ENCODE results near the gene PTPRN2. TPM values are rescaled to one million over a fixed set of nuclear protein-coding genes. Genes with fewer than 3 reads are reported as not detected.

PTPRN2 gene
- total and polyA plus RNA-seq, 2 donors (not counting 3 experiments of a cell fraction or from before 2014, with no cell fraction given) = 0.62 to 0.88 TPM

- no peak overlapping the region for H2AFZ ChIP-seq (ENCODE audit: low read depth, low read length)
- no peak for DNase-seq (ENCODE audit: low read depth, low spot score)
- no TSS peak for BruUV-seq (replicated peaks)
- no peaks in the 10 kb centered on the region for H3K27me3 ChIP-seq (ENCODE audit: control insufficient read depth in 2 of 2, insufficient read depth in 2 of 2, low read length in 2 of 2)
- H4K20me1 ChIP-seq (replicated peaks; ENCODE audit: control insufficient read depth, extremely low read depth, insufficient read depth, low read length) = no peaks in the 10 kb centered on the region
- peaks cover 15% of the 10 kb centered on the region for H3K9me3 ChIP-seq (replicated peaks; ENCODE audit: control insufficient read depth, insufficient read depth, low read length)
- intact Hi-C loops (cut with micrococcal nuclease) = no loop called here
- TF ChIP-seq JUN (IDR thresholded peaks at IDR 0.05; ENCODE audit: borderline replicate concordance, insufficient read depth, insufficient read length, low read depth) = no peak
- dilution Hi-C loops (cut with MboI; ENCODE audit: extremely low pct_ligation_motif_present, low sequenced_read_pairs) = no loop called here
- no peak for FAIRE-seq
- H3K9ac ChIP-seq (replicated peaks; ENCODE audit: extremely low read depth, insufficient read depth, low read length) = no peak overlapping the region
- POLR2A ChIA-PET = no interaction called here
- H3K4me1 ChIP-seq (ENCODE audit: control insufficient read depth, extremely low read depth, insufficient read depth, low read length) = no peaks in the 10 kb centered on the region
- H3K4me2 ChIP-seq (ENCODE audit: insufficient read depth, low read length) = no peak overlapping the region
- no peaks in the 10 kb centered on the region for H3K36me3 ChIP-seq (ENCODE audit: control insufficient read depth in 2 of 2, extremely low read depth in 1 of 2, insufficient read depth in 2 of 2, low read length in 2 of 2)
- no peak overlapping the region for H3K4me3 ChIP-seq (replicated peaks in 1 of 3; ENCODE audit: insufficient read depth in 1 of 3, low read depth in 1 of 3, low read length in 3 of 3)
- H3K27ac ChIP-seq (ENCODE audit: insufficient read depth, low read depth, low read length) = no peak overlapping the region
- H3K79me2 ChIP-seq (ENCODE audit: control insufficient read depth, insufficient read depth, low read length) = no peaks in the 10 kb centered on the region
- H3K9me1 ChIP-seq (replicated peaks; ENCODE audit: control insufficient read depth, extremely low read depth, insufficient read depth, low read length) = no peaks in the 10 kb centered on the region
- CTCF ChIA-PET = no interaction called here
These were observed 816.8 kb downstream of the PTPRN2 start for GRCh38 chr7:157770716-157771320.

GRCh38 chr7:157769526-157770215 is 818.0 kb downstream of the PTPRN2 start:
- Histone ChIP-seq H3K27me3 (ENCODE audit: control insufficient read depth in 2 of 2, insufficient read depth in 2 of 2, low read length in 2 of 2) (no peaks in the 10 kb centered on the region), H3K4me2 (ENCODE audit: insufficient read depth, low read length) (no peak overlapping the region), H2AFZ (ENCODE audit: low read depth, low read length) (no peak overlapping the region), H3K27ac (ENCODE audit: insufficient read depth, low read depth, low read length) (no peak overlapping the region), H3K9ac (replicated peaks; ENCODE audit: extremely low read depth, insufficient read depth, low read length) (no peak overlapping the region), H3K4me1 (ENCODE audit: control insufficient read depth, extremely low read depth, insufficient read depth, low read length) (no peaks in the 10 kb centered on the region), H4K20me1 (replicated peaks; ENCODE audit: control insufficient read depth, extremely low read depth, insufficient read depth, low read length) (no peaks in the 10 kb centered on the region), H3K9me1 (replicated peaks; ENCODE audit: control insufficient read depth, extremely low read depth, insufficient read depth, low read length) (no peaks in the 10 kb centered on the region), H3K9me3 (replicated peaks; ENCODE audit: control insufficient read depth, insufficient read depth, low read length) (peaks cover 20% of the 10 kb centered on the region), H3K36me3 (ENCODE audit: control insufficient read depth in 2 of 2, extremely low read depth in 1 of 2, insufficient read depth in 2 of 2, low read length in 2 of 2) (no peaks in the 10 kb centered on the region), H3K4me3 (replicated peaks in 1 of 3; ENCODE audit: insufficient read depth in 1 of 3, low read depth in 1 of 3, low read length in 3 of 3) (no peak overlapping the region), H3K79me2 (ENCODE audit: control insufficient read depth, insufficient read depth, low read length) (no peaks in the 10 kb centered on the region)
- ChIA-PET CTCF (no interaction called here), POLR2A (no interaction called here)
- FAIRE-seq = no peak
- TF ChIP-seq, protein P1, sequence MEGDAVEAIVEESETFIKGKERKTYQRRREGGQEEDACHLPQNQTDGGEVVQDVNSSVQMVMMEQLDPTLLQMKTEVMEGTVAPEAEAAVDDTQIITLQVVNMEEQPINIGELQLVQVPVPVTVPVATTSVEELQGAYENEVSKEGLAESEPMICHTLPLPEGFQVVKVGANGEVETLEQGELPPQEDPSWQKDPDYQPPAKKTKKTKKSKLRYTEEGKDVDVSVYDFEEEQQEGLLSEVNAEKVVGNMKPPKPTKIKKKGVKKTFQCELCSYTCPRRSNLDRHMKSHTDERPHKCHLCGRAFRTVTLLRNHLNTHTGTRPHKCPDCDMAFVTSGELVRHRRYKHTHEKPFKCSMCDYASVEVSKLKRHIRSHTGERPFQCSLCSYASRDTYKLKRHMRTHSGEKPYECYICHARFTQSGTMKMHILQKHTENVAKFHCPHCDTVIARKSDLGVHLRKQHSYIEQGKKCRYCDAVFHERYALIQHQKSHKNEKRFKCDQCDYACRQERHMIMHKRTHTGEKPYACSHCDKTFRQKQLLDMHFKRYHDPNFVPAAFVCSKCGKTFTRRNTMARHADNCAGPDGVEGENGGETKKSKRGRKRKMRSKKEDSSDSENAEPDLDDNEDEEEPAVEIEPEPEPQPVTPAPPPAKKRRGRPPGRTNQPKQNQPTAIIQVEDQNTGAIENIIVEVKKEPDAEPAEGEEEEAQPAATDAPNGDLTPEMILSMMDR (IDR thresholded peaks at IDR 0.05; ENCODE audit: extremely low read depth in 1 of 2, insufficient read depth in 1 of 2, low read depth in 1 of 2, low read length in 2 of 2) = no peak
- TF ChIP-seq MAX (IDR thresholded peaks at IDR 0.05; ENCODE audit: insufficient read depth, insufficient read length) = no peak
- TF ChIP-seq GATA2 (IDR thresholded peaks at IDR 0.05; ENCODE audit: insufficient read depth, insufficient read length, low read depth, low read length) = no peak
- TF ChIP-seq MYC (IDR thresholded peaks at IDR 0.05; ENCODE audit: low read depth, low read length) = no peak
- TF ChIP-seq FOS (IDR thresholded peaks at IDR 0.05; ENCODE audit: borderline replicate concordance, insufficient read depth, low read length) = no peak
- TF ChIP-seq JUN (IDR thresholded peaks at IDR 0.05; ENCODE audit: borderline replicate concordance, insufficient read depth, insufficient read length, low read depth) = no peak
- no peak for TF ChIP-seq EZH2 (IDR thresholded peaks at IDR 0.05; ENCODE audit: borderline replicate concordance, low read depth, low read length, severe bottlenecking)
- no peak for TF ChIP-seq POLR2A (IDR thresholded peaks at IDR 0.05; ENCODE audit: low read depth, low read length)
- TF ChIP-seq POLR2AphosphoS5 (IDR thresholded peaks at IDR 0.05; ENCODE audit: insufficient read depth, low read depth, low read length) = no peak
- no TSS peak for BruUV-seq (replicated peaks)
- DNase-seq (ENCODE audit: low read depth, low spot score) = no peak
- dilution Hi-C loops (cut with MboI; ENCODE audit: extremely low pct_ligation_motif_present, low sequenced_read_pairs) = no loop called here
- intact Hi-C loops (cut with micrococcal nuclease) = no loop called here

Measured in endothelial cell of umbilical vein (primary cell).